ENCODE data around the gene UQCC5. TPM values are rescaled to one million over a fixed set of nuclear protein-coding genes. Genes with fewer than 3 reads are reported as not detected.

Gene UQCC5
- total and polyA plus RNA-seq, 10 donors = 2.7 to 41.5 (median 12.0) TPM

GRCh38 chr3:52522651-52523251, 13.7 kb upstream of the UQCC5 start:
- TF ChIP-seq POLR2AphosphoS5 (IDR thresholded peaks at IDR 0.05) = no peak
- no peak for TF ChIP-seq POLR2A (IDR thresholded peaks at IDR 0.05)
- TF ChIP-seq CTCF (IDR thresholded peaks at IDR 0.05 in 8 of 11, conservative IDR thresholded peaks at IDR 0.05 in 3 of 11) = no peak
- intact Hi-C loops (cut with DNase I; ENCODE audit: low total_unique reads) = no loop called here
- H3K4me1 ChIP-seq = peaks cover 10 to 75% (median 33%) of the 10 kb centered on the region in 6 donors
- no peak overlapping the region for H3K4me3 ChIP-seq
- WGBS, 5 donors = 79 to 95% (median 86%) methylated on average over 8 to 14 of the region's 14 CpGs
- no peaks in the 10 kb centered on the region for H3K9me3 ChIP-seq
- peak; percentile 61 for DNase-seq
- H3K27ac ChIP-seq = peak overlapping the region in 1 of 8 donors; percentile 34
- H3K27me3 ChIP-seq (replicated peaks in 1 of 7) = no peaks in the 10 kb centered on the region
- H3K36me3 ChIP-seq = peaks cover 0 to 92% (median 33%) of the 10 kb centered on the region in 6 donors

GRCh38 chr3:52523386-52524257, 12.8 kb upstream of the UQCC5 start:
- H3K27ac ChIP-seq = peak overlapping the region in 2 of 8 donors; percentile 34 to 61
- DNase-seq = peak; percentile 72
- peaks cover 0 to 92% (median 33%) of the 10 kb centered on the region in 6 donors for H3K36me3 ChIP-seq
- H3K4me1 ChIP-seq = peaks cover 10 to 69% (median 33%) of the 10 kb centered on the region in 6 donors
- TF ChIP-seq POLR2AphosphoS5 (IDR thresholded peaks at IDR 0.05) (peak in 2 of 3 donors; percentile 18 to 57), POLR2A (IDR thresholded peaks at IDR 0.05) (no peak), CTCF (IDR thresholded peaks at IDR 0.05 in 8 of 11, conservative IDR thresholded peaks at IDR 0.05 in 3 of 11) (no peak)
- H3K4me3 ChIP-seq = no peak overlapping the region
- intact Hi-C loops (cut with DNase I; ENCODE audit: low total_unique reads) = no loop called here
- H3K27me3 ChIP-seq (replicated peaks in 1 of 7) = no peaks in the 10 kb centered on the region
- WGBS, 5 donors = 88 to 92% (median 90%) methylated on average over 19 to 26 of the region's 26 CpGs
- no peaks in the 10 kb centered on the region for H3K9me3 ChIP-seq

- intact Hi-C loops (cut with DNase I; ENCODE audit: low total_unique reads) = no loop called here
- Histone ChIP-seq H3K27ac (peak overlapping the region in 7 of 8 donors; percentile 2 to 68 (median 58)), H3K9me3 (no peaks in the 10 kb centered on the region), H3K4me1 (peaks cover 10 to 68% (median 33%) of the 10 kb centered on the region in 6 donors), H3K27me3 (replicated peaks in 1 of 7) (no peaks in the 10 kb centered on the region), H3K4me3 (no peak overlapping the region), H3K36me3 (peaks cover 0 to 89% (median 33%) of the 10 kb centered on the region in 6 donors)
- WGBS, 5 donors = 89 to 93% (median 92%) methylated on average over 17 to 18 of the region's 18 CpGs
- DNase-seq = peak; percentile 55
- TF ChIP-seq CTCF (IDR thresholded peaks at IDR 0.05 in 8 of 11, conservative IDR thresholded peaks at IDR 0.05 in 3 of 11) = no peak
Observed at GRCh38 chr3:52524258-52524751, 12.1 kb upstream of the UQCC5 start.

All from spleen (tissue), 11 donors.